HepG2 (cell line): ENCODE results near the gene SPAG5. TPM values are rescaled to one million over a fixed set of nuclear protein-coding genes. Genes with fewer than 3 reads are reported as not detected.

Experiments
- AFF4 ChIP-seq: sonication (generic); formaldehyde crosslinking; IDR thresholded peaks from 2 replicates; pipeline ENCODE4 v1.4.0; 2020; ENCODE audit warnings: missing genetic modification reagents
- EED ChIP-seq: sonication (generic); formaldehyde crosslinking; IDR thresholded peaks from 2 replicates; pipeline ENCODE4 v1.5.0; 2020; ENCODE audit warnings: mild to moderate bottlenecking, missing genetic modification reagents
- EZH2 ChIP-seq: conservative IDR thresholded peaks from 2 replicates; pipeline ENCODE4 v1.6.1; 2012; ENCODE audit warnings: mild to moderate bottlenecking, low read depth, low read length, moderate library complexity
- FOSL2 ChIP-seq: sonication (generic); formaldehyde crosslinking; IDR thresholded peaks from 2 replicates; pipeline ENCODE4 v1.4.0; 2020; ENCODE audit warnings: missing genetic modification reagents
- KDM2A ChIP-seq: sonication (generic); formaldehyde crosslinking; IDR thresholded peaks from 2 replicates; pipeline ENCODE4 v1.4.0; 2020; ENCODE audit warnings: low read depth, missing genetic modification reagents, borderline replicate concordance
- NFE2 ChIP-seq: sonication (generic); formaldehyde crosslinking; IDR thresholded peaks from 2 replicates; pipeline ENCODE4 v1.4.0; 2020; ENCODE audit warnings: missing genetic modification reagents
- PLSCR1 ChIP-seq: sonication (generic); formaldehyde crosslinking; IDR thresholded peaks from 2 replicates; pipeline ENCODE4 v1.5.0; 2020; ENCODE audit warnings: missing genetic modification reagents, mild to moderate bottlenecking, borderline replicate concordance
- RARG ChIP-seq: sonication (generic); formaldehyde crosslinking; IDR thresholded peaks from 2 replicates; pipeline ENCODE4 v1.4.0; 2020; ENCODE audit warnings: low read depth, mild to moderate bottlenecking, missing genetic modification reagents
- SATB2 ChIP-seq: sonication (generic); formaldehyde crosslinking; IDR thresholded peaks from 2 replicates; pipeline ENCODE4 v1.5.0; 2020; ENCODE audit warnings: missing genetic modification reagents
- ZNF354B ChIP-seq: sonication (generic); formaldehyde crosslinking; IDR thresholded peaks from 2 replicates; pipeline ENCODE4 v1.8.0; 2022; ENCODE audit warnings: mild to moderate bottlenecking, missing genetic modification reagents
- ZNF512 ChIP-seq: sonication (generic); formaldehyde crosslinking; IDR thresholded peaks from 2 replicates; pipeline ENCODE4 v1.4.0; 2020; ENCODE audit warnings: mild to moderate bottlenecking, missing genetic modification reagents
- ZNF567 ChIP-seq: sonication (generic); formaldehyde crosslinking; IDR thresholded peaks from 2 replicates; pipeline ENCODE4 v1.8.1; 2023; ENCODE audit warnings: mild to moderate bottlenecking, missing genetic modification reagents, borderline replicate concordance
- ZNF746 ChIP-seq: sonication (generic); formaldehyde crosslinking; IDR thresholded peaks from 2 replicates; pipeline ENCODE4 v1.8.0; 2022; ENCODE audit warnings: mild to moderate bottlenecking, missing genetic modification reagents
- ZNF782 ChIP-seq: sonication (generic); formaldehyde crosslinking; IDR thresholded peaks from 2 replicates; pipeline ENCODE4 v1.4.0; 2020; ENCODE audit warnings: missing genetic modification reagents, mild to moderate bottlenecking, borderline replicate concordance
- ZSCAN29 ChIP-seq: sonication (generic); formaldehyde crosslinking; conservative IDR thresholded peaks from 2 replicates; pipeline ENCODE4 v1.4.0; 2020; ENCODE audit warnings: mild to moderate bottlenecking, missing genetic modification reagents
- polyA plus RNA-seq, 8 experiments: library from polyadenylated mRNA; depleted of rRNA in 3 of 8; stranded (reverse) in 7 of 8; unstranded in 1 of 8; fragments of >200 nt; fragmentation: Illumina TruSeq in 4 of 8; extraction: Trizol in 4 of 8; gene quantifications; 2 replicates each; pipeline versions ENCODE4 v1.2.1 to v1.2.3, GENCODE V29; 2011 to 2016; ENCODE audit warnings: low read depth in 4 of 8, missing spikeins in 1 of 8, mixed read lengths in 1 of 8; ENCODE audit not compliant: insufficient read depth in 1 of 8
- total RNA-seq, 5 experiments: library from RNA; depleted of rRNA; stranded (reverse); fragments of >200 nt; fragmentation: Illumina TruSeq; extraction: Trizol; gene quantifications; 2 replicates each; pipeline ENCODE4 v1.2.3, GENCODE V29; 2016; ENCODE audit warnings: low read depth in 1 of 5
- TF ChIP-seq, protein P1 (sequence below): sonication (generic); formaldehyde crosslinking; conservative IDR thresholded peaks from 2 replicates; pipeline ENCODE4 v1.4.0; 2020; ENCODE audit warnings: mild to moderate bottlenecking, missing genetic modification reagents, moderate library complexity
- TF ChIP-seq, protein P2 (sequence below): sonication (generic); formaldehyde crosslinking; IDR thresholded peaks from 2 replicates; pipeline ENCODE4 v1.8.1; 2023; ENCODE audit warnings: mild to moderate bottlenecking, missing genetic modification reagents

The SPAG5 gene
- total and polyA plus RNA-seq, 2 of the 13 experiments (the other 11 are each of a cell fraction or from before 2014, with no cell fraction given), result 41.4 to 98.0 TPM

- TF ChIP-seq ZNF746 (CRISPR knock-in tag) (no peak), ZSCAN29 (CRISPR knock-in tag) (no peak), ZNF354B (CRISPR knock-in tag) (no peak), EZH2 (no peak), FOSL2 (CRISPR knock-in tag) (no peak), ZNF567 (no peak), KDM2A (CRISPR knock-in tag) (no peak; the same call in 1 of the 2 replicates), AFF4 (CRISPR knock-in tag) (no peak), ZNF782 (CRISPR knock-in tag) (no peak), EED (CRISPR knock-in tag) (no peak; the same call in 1 of the 2 replicates), ZNF512 (CRISPR knock-in tag) (no peak), RARG (CRISPR knock-in tag) (no peak), PLSCR1 (CRISPR knock-in tag) (no peak), SATB2 (no peak), NFE2 (CRISPR knock-in tag) (no peak)
- TF ChIP-seq, protein P1, sequence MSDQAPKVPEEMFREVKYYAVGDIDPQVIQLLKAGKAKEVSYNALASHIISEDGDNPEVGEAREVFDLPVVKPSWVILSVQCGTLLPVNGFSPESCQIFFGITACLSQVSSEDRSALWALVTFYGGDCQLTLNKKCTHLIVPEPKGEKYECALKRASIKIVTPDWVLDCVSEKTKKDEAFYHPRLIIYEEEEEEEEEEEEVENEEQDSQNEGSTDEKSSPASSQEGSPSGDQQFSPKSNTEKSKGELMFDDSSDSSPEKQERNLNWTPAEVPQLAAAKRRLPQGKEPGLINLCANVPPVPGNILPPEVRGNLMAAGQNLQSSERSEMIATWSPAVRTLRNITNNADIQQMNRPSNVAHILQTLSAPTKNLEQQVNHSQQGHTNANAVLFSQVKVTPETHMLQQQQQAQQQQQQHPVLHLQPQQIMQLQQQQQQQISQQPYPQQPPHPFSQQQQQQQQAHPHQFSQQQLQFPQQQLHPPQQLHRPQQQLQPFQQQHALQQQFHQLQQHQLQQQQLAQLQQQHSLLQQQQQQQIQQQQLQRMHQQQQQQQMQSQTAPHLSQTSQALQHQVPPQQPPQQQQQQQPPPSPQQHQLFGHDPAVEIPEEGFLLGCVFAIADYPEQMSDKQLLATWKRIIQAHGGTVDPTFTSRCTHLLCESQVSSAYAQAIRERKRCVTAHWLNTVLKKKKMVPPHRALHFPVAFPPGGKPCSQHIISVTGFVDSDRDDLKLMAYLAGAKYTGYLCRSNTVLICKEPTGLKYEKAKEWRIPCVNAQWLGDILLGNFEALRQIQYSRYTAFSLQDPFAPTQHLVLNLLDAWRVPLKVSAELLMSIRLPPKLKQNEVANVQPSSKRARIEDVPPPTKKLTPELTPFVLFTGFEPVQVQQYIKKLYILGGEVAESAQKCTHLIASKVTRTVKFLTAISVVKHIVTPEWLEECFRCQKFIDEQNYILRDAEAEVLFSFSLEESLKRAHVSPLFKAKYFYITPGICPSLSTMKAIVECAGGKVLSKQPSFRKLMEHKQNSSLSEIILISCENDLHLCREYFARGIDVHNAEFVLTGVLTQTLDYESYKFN (CRISPR knock-in tag), result no peak
- TF ChIP-seq, protein P2, sequence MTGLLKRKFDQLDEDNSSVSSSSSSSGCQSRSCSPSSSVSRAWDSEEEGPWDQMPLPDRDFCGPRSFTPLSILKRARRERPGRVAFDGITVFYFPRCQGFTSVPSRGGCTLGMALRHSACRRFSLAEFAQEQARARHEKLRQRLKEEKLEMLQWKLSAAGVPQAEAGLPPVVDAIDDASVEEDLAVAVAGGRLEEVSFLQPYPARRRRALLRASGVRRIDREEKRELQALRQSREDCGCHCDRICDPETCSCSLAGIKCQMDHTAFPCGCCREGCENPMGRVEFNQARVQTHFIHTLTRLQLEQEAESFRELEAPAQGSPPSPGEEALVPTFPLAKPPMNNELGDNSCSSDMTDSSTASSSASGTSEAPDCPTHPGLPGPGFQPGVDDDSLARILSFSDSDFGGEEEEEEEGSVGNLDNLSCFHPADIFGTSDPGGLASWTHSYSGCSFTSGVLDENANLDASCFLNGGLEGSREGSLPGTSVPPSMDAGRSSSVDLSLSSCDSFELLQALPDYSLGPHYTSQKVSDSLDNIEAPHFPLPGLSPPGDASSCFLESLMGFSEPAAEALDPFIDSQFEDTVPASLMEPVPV (CRISPR knock-in tag), result no peak; the same call in 1 of the 2 replicates
Observed at GRCh38 chr17:28598799-28599310, at the start of gene SPAG5 (continued).
